ENCODE data around the gene C17orf78.

C17orf78 gene

DNA sequence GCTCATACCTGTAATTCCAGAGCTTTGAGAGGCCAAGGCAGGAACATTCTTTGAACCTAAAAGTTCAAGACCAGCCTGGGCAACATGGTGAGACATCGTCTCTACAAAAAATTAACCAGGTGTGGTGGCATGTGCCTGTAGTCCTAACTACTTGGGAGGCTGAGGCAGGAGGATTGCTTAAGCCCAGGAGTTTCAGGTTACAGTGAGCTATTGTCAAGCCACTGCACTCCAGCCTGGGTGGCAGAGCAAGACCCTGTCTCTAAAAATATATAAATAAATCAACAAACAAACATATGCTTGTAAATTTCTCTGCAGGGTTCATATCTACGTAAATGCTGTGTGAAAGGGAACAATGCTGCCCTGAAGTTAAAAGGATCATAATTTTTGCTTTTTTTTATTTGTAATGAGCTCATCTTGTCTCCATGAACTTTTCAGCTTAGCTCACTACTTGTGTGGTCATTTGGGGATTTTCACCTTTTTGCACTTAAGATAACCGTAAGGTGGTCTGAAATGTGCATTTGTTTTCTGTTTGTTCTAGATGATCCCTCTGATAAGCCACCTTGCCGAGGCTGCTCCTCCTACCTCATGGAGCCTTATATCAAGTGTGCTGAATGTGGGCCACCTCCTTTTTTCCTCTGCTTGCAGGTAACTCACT lies 47.3 kb downstream of the C17orf78 start (continued):
- TF ChIP-seq, protein P1, sequence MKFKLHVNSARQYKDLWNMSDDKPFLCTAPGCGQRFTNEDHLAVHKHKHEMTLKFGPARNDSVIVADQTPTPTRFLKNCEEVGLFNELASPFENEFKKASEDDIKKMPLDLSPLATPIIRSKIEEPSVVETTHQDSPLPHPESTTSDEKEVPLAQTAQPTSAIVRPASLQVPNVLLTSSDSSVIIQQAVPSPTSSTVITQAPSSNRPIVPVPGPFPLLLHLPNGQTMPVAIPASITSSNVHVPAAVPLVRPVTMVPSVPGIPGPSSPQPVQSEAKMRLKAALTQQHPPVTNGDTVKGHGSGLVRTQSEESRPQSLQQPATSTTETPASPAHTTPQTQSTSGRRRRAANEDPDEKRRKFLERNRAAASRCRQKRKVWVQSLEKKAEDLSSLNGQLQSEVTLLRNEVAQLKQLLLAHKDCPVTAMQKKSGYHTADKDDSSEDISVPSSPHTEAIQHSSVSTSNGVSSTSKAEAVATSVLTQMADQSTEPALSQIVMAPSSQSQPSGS (tag by site-specific recombination; IDR thresholded peaks at IDR 0.05; ENCODE audit: low read depth) = no peak; the same call in 1 of the 2 replicates
- TF ChIP-seq ZNF366 (tag by site-specific recombination; conservative IDR thresholded peaks at IDR 0.05) = 0 out of 2 replicates have a peak, but pooled peaks have one; percentile 9
- TF ChIP-seq ZNF121 (tag by site-specific recombination; IDR thresholded peaks at IDR 0.05) = no peak
- TF ChIP-seq ZNF221 (tag by site-specific recombination; IDR thresholded peaks at IDR 0.05; ENCODE audit: borderline replicate concordance) = no peak
- TF ChIP-seq GLIS1 (tag by site-specific recombination; IDR thresholded peaks at IDR 0.05) = peak; percentile 59
- TF ChIP-seq OSR2 (tag by site-specific recombination; IDR thresholded peaks at IDR 0.05) = no peak

DNA sequence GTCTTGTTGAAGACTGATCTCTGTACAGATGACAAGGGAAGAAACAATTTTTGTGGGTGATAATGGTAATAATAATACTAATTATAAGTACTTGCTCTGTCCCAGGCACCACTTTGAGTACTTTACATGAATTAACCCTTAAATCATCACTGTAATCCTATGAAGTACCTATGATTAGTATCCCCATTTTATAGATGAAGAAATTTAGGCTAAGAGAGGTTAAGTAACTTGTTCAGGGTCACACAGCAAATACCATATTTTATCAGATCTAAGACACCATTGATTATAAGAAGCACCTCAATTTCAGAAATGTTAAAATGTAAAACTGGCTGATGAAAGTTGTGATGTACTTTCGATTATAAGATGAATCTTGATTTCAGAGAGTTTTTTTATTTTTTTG lies 49.5 kb downstream of the C17orf78 start:
- Histone ChIP-seq H3K27ac (ENCODE audit: extremely low read depth, low read depth, low read length) (no peak overlapping the region), H3K9me3 (ENCODE audit: control insufficient read depth, insufficient read depth, low read depth, low read length) (no peaks in the 10 kb centered on the region), H3K4me3 (ENCODE audit: low read depth, low read length) (no peak overlapping the region), H3K4me1 (ENCODE audit: control insufficient read depth, insufficient read depth, low read length) (peaks cover 5% of the 10 kb centered on the region; the same call in 1 of the 2 replicates), H3K36me3 (ENCODE audit: control insufficient read depth in 2 of 2, insufficient read depth in 1 of 2, low read length in 2 of 2) (peaks cover 71 to 76% of the 10 kb centered on the region in 2 experiments)
- CTCF ChIA-PET = interaction anchor here (2.5 to 2.8 kb wide), 2 partner anchors 13 kb away, joined by 8 to 11 read pairs; no protein-coding TSS in a partner anchor
- peak; percentile 56; the same call in 1 of the 2 replicates for TF ChIP-seq ZNF768 (tag by site-specific recombination; IDR thresholded peaks at IDR 0.05)
- TF ChIP-seq ZNF571 (tag by site-specific recombination; IDR thresholded peaks at IDR 0.05) = no peak
- peak; percentile 56 for TF ChIP-seq PRDM1 (tag by site-specific recombination; IDR thresholded peaks at IDR 0.05)
- POLR2A ChIA-PET = no interaction called here

DNA sequence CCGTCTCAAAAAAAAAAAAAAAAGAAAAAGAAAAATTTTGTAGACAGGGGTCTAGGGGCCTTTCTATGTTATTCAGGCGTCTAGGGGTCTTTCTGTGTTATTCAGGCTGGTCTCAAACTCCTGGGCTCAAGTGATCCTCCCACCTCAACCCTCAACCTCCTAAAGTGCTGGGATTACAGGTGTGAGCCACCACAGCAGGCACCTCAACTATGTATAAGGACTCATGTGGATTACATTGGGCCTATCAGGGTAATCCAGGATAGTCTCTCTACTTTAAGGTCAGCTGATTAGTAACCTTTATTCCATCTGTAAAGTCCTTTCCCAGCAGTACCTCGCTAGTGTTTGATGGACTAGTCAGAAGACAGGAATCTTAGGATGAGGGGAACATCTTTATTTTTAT lies 53.3 kb downstream of the C17orf78 start:
- no peak overlapping the region for H3K27ac ChIP-seq (ENCODE audit: extremely low read depth, low read depth, low read length)
- CTCF ChIA-PET = interaction anchor here (0.7 kb wide), 1 partner anchor 52 kb away, joined by 6 read pairs; no protein-coding TSS in a partner anchor
- POLR2A ChIA-PET = interaction anchor here (0.8 kb wide), 1 partner anchor 10 kb away, joined by 4 read pairs; no protein-coding TSS in a partner anchor
- H3K4me3 ChIP-seq (ENCODE audit: low read depth, low read length) = no peak overlapping the region
- TF ChIP-seq, protein P2, sequence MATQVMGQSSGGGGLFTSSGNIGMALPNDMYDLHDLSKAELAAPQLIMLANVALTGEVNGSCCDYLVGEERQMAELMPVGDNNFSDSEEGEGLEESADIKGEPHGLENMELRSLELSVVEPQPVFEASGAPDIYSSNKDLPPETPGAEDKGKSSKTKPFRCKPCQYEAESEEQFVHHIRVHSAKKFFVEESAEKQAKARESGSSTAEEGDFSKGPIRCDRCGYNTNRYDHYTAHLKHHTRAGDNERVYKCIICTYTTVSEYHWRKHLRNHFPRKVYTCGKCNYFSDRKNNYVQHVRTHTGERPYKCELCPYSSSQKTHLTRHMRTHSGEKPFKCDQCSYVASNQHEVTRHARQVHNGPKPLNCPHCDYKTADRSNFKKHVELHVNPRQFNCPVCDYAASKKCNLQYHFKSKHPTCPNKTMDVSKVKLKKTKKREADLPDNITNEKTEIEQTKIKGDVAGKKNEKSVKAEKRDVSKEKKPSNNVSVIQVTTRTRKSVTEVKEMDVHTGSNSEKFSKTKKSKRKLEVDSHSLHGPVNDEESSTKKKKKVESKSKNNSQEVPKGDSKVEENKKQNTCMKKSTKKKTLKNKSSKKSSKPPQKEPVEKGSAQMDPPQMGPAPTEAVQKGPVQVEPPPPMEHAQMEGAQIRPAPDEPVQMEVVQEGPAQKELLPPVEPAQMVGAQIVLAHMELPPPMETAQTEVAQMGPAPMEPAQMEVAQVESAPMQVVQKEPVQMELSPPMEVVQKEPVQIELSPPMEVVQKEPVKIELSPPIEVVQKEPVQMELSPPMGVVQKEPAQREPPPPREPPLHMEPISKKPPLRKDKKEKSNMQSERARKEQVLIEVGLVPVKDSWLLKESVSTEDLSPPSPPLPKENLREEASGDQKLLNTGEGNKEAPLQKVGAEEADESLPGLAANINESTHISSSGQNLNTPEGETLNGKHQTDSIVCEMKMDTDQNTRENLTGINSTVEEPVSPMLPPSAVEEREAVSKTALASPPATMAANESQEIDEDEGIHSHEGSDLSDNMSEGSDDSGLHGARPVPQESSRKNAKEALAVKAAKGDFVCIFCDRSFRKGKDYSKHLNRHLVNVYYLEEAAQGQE (tag by site-specific recombination; IDR thresholded peaks at IDR 0.05) = no peak
- TF ChIP-seq, protein P3, sequence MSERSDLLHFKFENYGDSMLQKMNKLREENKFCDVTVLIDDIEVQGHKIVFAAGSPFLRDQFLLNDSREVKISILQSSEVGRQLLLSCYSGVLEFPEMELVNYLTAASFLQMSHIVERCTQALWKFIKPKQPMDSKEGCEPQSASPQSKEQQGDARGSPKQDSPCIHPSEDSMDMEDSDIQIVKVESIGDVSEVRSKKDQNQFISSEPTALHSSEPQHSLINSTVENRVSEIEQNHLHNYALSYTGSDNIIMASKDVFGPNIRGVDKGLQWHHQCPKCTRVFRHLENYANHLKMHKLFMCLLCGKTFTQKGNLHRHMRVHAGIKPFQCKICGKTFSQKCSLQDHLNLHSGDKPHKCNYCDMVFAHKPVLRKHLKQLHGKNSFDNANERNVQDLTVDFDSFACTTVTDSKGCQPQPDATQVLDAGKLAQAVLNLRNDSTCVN (tag by site-specific recombination; optimal IDR thresholded peaks at IDR 0.05) = no peak
- TF ChIP-seq ZNF302 (tag by site-specific recombination; IDR thresholded peaks at IDR 0.05; ENCODE audit: low read depth) (no peak), ZNF621 (tag by site-specific recombination; IDR thresholded peaks at IDR 0.05) (no peak), ZNF202 (tag by site-specific recombination; IDR thresholded peaks at IDR 0.05; ENCODE audit: borderline replicate concordance) (no peak), ZNF132 (tag by site-specific recombination; IDR thresholded peaks at IDR 0.05; ENCODE audit: borderline replicate concordance) (no peak), SETDB1 (IDR thresholded peaks at IDR 0.05; ENCODE audit: insufficient read length, low read length) (no peak), GLI4 (tag by site-specific recombination; IDR thresholded peaks at IDR 0.05) (no peak), ZNF510 (tag by site-specific recombination; IDR thresholded peaks at IDR 0.05; ENCODE audit: insufficient replicate concordance) (no peak), ZBTB17 (tag by site-specific recombination; IDR thresholded peaks at IDR 0.05) (no peak), ZNF16 (tag by site-specific recombination; IDR thresholded peaks at IDR 0.05; ENCODE audit: low read depth) (no peak), ZNF658 (tag by site-specific recombination; IDR thresholded peaks at IDR 0.05) (no peak), EGR2 (tag by site-specific recombination; IDR thresholded peaks at IDR 0.05; ENCODE audit: low read depth) (no peak), ZFP69B (tag by site-specific recombination; IDR thresholded peaks at IDR 0.05) (no peak), ZNF521 (tag by site-specific recombination; IDR thresholded peaks at IDR 0.05) (no peak)
- peaks cover 65 to 79% of the 10 kb centered on the region in 2 experiments for H3K36me3 ChIP-seq (ENCODE audit: control insufficient read depth in 2 of 2, insufficient read depth in 1 of 2, low read length in 2 of 2)
- no peaks in the 10 kb centered on the region for H3K4me1 ChIP-seq (ENCODE audit: control insufficient read depth, insufficient read depth, low read length)
- H3K9me3 ChIP-seq (ENCODE audit: control insufficient read depth, insufficient read depth, low read depth, low read length) = no peaks in the 10 kb centered on the region
